H1 (cell line): Measurements from ENCODE around the gene NOD2. TPM values are rescaled to one million over a fixed set of nuclear protein-coding genes. Genes with fewer than 3 reads are reported as not detected.

ENCODE experiments used
- KDM1A ChIP-seq: fragments of 200-600, 300-600 bp; sonication (generic); IDR thresholded peaks from 2 replicates; pipeline ENCODE4 v1.7.1; 2016; ENCODE audit warnings: mild to moderate bottlenecking, low read length, borderline replicate concordance
- SAP30 ChIP-seq: fragments of 300-600 bp; sonication (generic); IDR thresholded peaks from 2 replicates; pipeline ENCODE4 v1.7.1; 2012; ENCODE audit warnings: low read length, moderate library complexity, mild to moderate bottlenecking, inconsistent platforms; ENCODE audit not compliant: insufficient read depth, insufficient replicate concordance
- polyA plus RNA-seq, 7 experiments: library from polyadenylated mRNA; depleted of rRNA in 3 of 7; stranded (reverse) in 5 of 7; unstranded in 2 of 7; fragments of >200 nt in 5 of 7; fragments of 200-250 nt in 2 of 7; gene quantifications; 1 replicate in 5 of 7; 2 replicates in 1 of 7; 4 replicates in 1 of 7; pipeline versions ENCODE4 v1.2.1 to v1.2.3, GENCODE V29; 2011 to 2013; ENCODE audit warnings: missing spikeins in 2 of 7, mixed read lengths in 2 of 7
- total RNA-seq: library from RNA; stranded (reverse); fragmentation: NEBNext Ultra II Directional; extraction: Animal tissue kit (Norgen Biotek cat#: 25700); gene quantifications from 2 replicates; pipeline ENCODE4 v1.2.1, GENCODE V29; 2021

Gene NOD2
- total and polyA plus RNA-seq, 2 of the 8 experiments (the other 6 are each of a cell fraction or from before 2014, with no cell fraction given): 0.37 to 0.42 TPM

GRCh38 chr16:50704245-50704644 is 10.8 kb downstream of the NOD2 start (continued):
- TF ChIP-seq SAP30 (no peak), KDM1A (no peak)
